Mesodermal cell (in vitro differentiated cells): ENCODE measurements around the gene GBP4.

Source experiments
- H3K27ac ChIP-seq: 2 replicates; pipeline ENCODE4 v1.7.0; 2013; ENCODE audit warnings: mild to moderate bottlenecking, low read depth, low read length, moderate library complexity; ENCODE audit not compliant: severe bottlenecking
- H3K36me3 ChIP-seq: 2 replicates; pipeline ENCODE4 v1.7.1; 2013; ENCODE audit warnings: mild to moderate bottlenecking, low read length, moderate library complexity; ENCODE audit not compliant: control insufficient read depth, insufficient read depth
- H3K4me1 ChIP-seq: one replicate; pipeline ENCODE4 v1.7.1; 2013; ENCODE audit warnings: mild to moderate bottlenecking, low read length; ENCODE audit not compliant: insufficient read depth, control insufficient read depth, poor library complexity, severe bottlenecking
- H3K4me3 ChIP-seq: 2 replicates; pipeline ENCODE4 v1.7.0; 2013; ENCODE audit warnings: low read length, control low read depth, mild to moderate bottlenecking; ENCODE audit not compliant: insufficient read depth, poor library complexity, severe bottlenecking; ENCODE audit errors: extremely low read depth
- H3K9me3 ChIP-seq: 2 replicates; pipeline ENCODE4 v1.7.1; 2013; ENCODE audit warnings: mild to moderate bottlenecking, low read length, moderate library complexity; ENCODE audit not compliant: control insufficient read depth
- WGBS, 2 experiments: methylation state at CpG; one replicate each; pipeline ENCODE4 v1.1.5; 2013; ENCODE audit warnings: missing lambda C conversion rate in 2 of 2; ENCODE audit not compliant: insufficient coverage in 2 of 2; 5-methylcytosine and 5-hydroxymethylcytosine counted together

GBP4 gene

GRCh38 chr1:89200663-89201062, 1.9 kb upstream of the GBP4 start:
- no peak overlapping the region for H3K4me3 ChIP-seq
- H3K27ac ChIP-seq: no peak overlapping the region
- peaks cover 9% of the 10 kb centered on the region for H3K4me1 ChIP-seq
- 72 to 83% methylated on average over 1 to 2 of the region's 2 CpGs for WGBS, 2 experiments
- H3K9me3 ChIP-seq: peaks cover 17% of the 10 kb centered on the region
- H3K36me3 ChIP-seq: no peaks in the 10 kb centered on the region

GRCh38 chr1:89199525-89200031, 836 bp upstream of the GBP4 start:
- no CpG with 5 or more reads among the region's 1 CpG for WGBS, 2 experiments
- Histone ChIP-seq H3K36me3 (no peaks in the 10 kb centered on the region), H3K4me3 (no peak overlapping the region), H3K27ac (no peak overlapping the region), H3K9me3 (peaks cover 9% of the 10 kb centered on the region), H3K4me1 (peaks cover 9% of the 10 kb centered on the region)

GRCh38 chr1:89198081-89198480, 661 bp downstream of the GBP4 start:
- peaks cover 9% of the 10 kb centered on the region for H3K4me1 ChIP-seq
- no peaks in the 10 kb centered on the region for H3K36me3 ChIP-seq
- H3K4me3 ChIP-seq: no peak overlapping the region
- H3K9me3 ChIP-seq: no peaks in the 10 kb centered on the region
- H3K27ac ChIP-seq: peak overlapping the region; percentile 73
- WGBS, 2 experiments: 70 to 85% methylated on average over 6 to 8 of the region's 8 CpGs

DNA sequence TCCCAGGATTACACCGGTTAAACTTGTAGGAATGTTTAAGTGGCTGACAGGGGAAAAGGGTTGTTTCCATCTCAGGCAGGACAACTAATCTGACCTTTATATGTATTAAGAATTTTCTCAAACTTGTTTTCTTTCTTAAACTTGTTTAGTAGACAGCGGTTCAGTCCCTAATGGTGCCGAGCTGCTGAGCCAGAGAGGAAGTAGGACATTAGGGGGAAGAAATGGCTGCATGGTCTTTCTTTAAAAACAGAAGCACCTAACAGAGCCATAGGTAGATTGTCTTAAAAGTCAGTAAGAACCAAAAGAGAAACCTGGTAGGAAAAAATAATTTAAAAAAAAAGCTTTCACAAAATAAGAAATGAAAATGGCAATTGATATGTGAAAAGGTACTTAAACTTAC, 3.3 kb downstream of the GBP4 start:
- WGBS, 2 experiments: 100% methylated on average over 1 to 3 of the region's 3 CpGs
- Histone ChIP-seq H3K27ac (no peak overlapping the region), H3K9me3 (no peaks in the 10 kb centered on the region), H3K4me3 (no peak overlapping the region), H3K4me1 (peaks cover 6% of the 10 kb centered on the region), H3K36me3 (no peaks in the 10 kb centered on the region)

GRCh38 chr1:89191314-89191713, 7.4 kb downstream of the GBP4 start:
- 96% methylated on average over 4 to 5 of the region's 5 CpGs for WGBS, 2 experiments
- no peaks in the 10 kb centered on the region for H3K36me3 ChIP-seq

DNA sequence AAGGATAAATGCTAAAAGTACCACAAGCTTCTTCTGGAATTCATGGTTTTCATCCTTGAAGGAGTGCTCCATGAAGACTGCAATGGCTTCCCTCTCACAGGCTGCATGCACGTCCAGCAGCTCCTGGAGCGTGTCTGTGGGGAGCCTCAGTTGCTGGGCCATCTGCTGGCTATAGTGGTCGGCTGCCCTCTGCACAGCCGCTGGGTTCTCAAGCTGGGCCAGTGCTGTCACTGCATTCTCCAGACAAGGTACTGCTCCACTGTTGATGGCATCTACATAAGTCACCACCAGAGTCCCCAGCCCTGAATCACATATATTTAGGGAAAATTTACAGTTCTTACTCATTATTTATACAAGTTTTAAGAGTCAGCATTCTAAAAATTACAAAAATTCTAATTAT, 8.7 kb downstream of the GBP4 start:
- no peak overlapping the region for H3K4me3 ChIP-seq
- H3K36me3 ChIP-seq: no peaks in the 10 kb centered on the region
- H3K27ac ChIP-seq: no peak overlapping the region
- H3K9me3 ChIP-seq: no peaks in the 10 kb centered on the region
- 80 to 81% methylated on average over 2 to 4 of the region's 4 CpGs for WGBS, 2 experiments
- H3K4me1 ChIP-seq: no peaks in the 10 kb centered on the region

More at GRCh38 chr1:89191314-89191713, 7.4 kb downstream of the GBP4 start:
- Histone ChIP-seq H3K9me3 (no peaks in the 10 kb centered on the region), H3K27ac (no peak overlapping the region), H3K4me3 (no peak overlapping the region), H3K4me1 (no peaks in the 10 kb centered on the region)

GRCh38 chr1:89179343-89179742, 19.4 kb downstream of the GBP4 start:
- H3K27ac ChIP-seq: no peak overlapping the region
- no peak overlapping the region for H3K4me3 ChIP-seq
- no peaks in the 10 kb centered on the region for H3K4me1 ChIP-seq
- peaks cover 3% of the 10 kb centered on the region for H3K9me3 ChIP-seq
- H3K36me3 ChIP-seq: no peaks in the 10 kb centered on the region
- WGBS, 2 experiments: 100% methylated on average over 1 of the region's 2 CpGs; no CpG with 5 or more reads in 1 of the 2 experiments

- 80 to 100% methylated on average over 1 to 2 of the region's 2 CpGs for WGBS, 2 experiments
- Histone ChIP-seq H3K9me3 (no peaks in the 10 kb centered on the region), H3K36me3 (no peaks in the 10 kb centered on the region), H3K4me1 (no peaks in the 10 kb centered on the region), H3K27ac (no peak overlapping the region), H3K4me3 (no peak overlapping the region)
Measured at GRCh38 chr1:89176971-89177370, 21.8 kb downstream of the GBP4 start.

DNA sequence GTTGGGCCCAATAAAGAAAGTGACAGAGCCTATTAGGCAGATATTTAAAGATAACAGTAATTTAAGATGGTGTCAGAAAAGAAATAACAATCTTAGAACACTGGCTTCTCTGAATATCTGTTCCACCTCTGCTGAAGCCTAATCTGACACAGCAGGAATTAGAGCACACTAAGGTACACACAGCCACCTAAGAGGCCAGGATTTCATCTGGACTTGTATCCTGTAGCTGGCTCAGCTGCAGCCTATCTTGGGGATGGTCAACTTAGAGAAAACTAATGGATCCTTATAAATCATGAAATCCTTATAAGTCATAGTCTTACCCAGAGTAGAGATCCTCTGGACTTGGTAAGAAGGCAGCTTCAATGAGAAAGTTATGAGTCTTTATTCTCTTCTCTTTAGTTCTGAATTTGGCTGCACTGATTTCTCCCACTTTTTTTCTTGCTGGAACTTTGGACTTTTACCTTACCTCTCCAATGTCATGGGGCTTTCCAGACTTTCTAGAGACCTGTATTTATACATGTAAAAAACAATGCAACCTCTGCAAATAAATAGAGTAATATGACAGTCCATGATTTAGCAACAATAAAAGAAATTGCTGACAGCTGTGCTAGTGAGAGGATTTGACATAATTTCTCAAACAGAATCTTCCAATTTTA, 23.0 kb downstream of the GBP4 start, which contains the start of gene GBP7:
Gene GBP7 (minus strand): TSS at position 403 of the 656 bp plus-strand sequence. CDS start 4,068 bp downstream, outside the sequence.
- Histone ChIP-seq H3K4me1 (no peaks in the 10 kb centered on the region), H3K4me3 (no peak within 1 kb of the TSS), H3K36me3 (no peaks in the 10 kb centered on the region), H3K27ac (no peak within 1 kb of the TSS), H3K9me3 (no peaks in the 10 kb centered on the region)

GRCh38 chr1:89174491-89174890, 24.3 kb downstream of the GBP4 start:
- Histone ChIP-seq H3K27ac (no peak overlapping the region), H3K36me3 (no peaks in the 10 kb centered on the region), H3K9me3 (no peaks in the 10 kb centered on the region), H3K4me1 (no peaks in the 10 kb centered on the region), H3K4me3 (no peak overlapping the region)
- no CpG with 5 or more reads among the region's 3 CpGs for WGBS, 2 experiments

DNA sequence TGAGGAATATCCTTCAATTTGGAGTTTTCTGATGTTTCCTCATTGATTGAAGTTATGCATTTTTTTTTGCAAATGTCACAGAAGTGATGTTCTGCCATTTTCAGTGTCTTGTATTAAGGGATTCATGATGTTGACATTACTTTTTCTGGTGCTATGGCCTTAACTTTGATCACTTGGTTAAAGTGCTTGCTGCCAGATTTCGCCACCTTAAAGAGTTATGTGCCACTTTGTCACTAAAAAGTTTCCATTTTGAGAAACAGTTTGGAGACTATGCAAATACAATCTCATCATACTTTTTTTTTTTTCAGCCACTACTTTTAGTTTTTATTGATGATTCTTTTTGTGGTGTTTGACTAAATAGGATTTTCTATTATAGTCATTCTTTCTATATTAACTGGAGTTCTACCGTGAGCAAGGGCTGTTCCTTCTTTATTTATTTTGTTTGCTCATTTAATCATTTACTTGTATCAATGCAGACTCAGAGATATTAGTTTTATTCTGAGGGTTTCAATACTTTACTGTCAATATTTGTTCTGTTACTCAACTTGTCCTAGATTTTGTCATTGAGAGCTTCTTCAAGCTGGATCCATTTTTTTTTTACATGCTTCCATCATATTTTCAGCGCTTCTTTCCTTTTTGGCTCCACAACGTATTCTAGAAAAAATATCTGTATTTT, 26.1 kb downstream of the GBP4 start:
- Histone ChIP-seq H3K27ac (no peak overlapping the region), H3K36me3 (no peaks in the 10 kb centered on the region), H3K4me1 (no peaks in the 10 kb centered on the region), H3K9me3 (no peaks in the 10 kb centered on the region), H3K4me3 (no peak overlapping the region)
- 90 to 100% methylated on average over 2 of the region's 4 CpGs for WGBS, 2 experiments
